DOHH2 (cell line): ENCODE data around the gene C20orf96.
A peak's percentile ranks its signal among the peaks of the same experiment; 100 is the strongest.

Experiments used
- H3F3A ChIP-seq: fragments of 200-600 bp; sonication (generic), shearing (Covaris generic); 2 replicates; pipeline ENCODE4 v1.6.0; 2016; ENCODE audit warnings: antibody characterized with exemption, mild to moderate bottlenecking; ENCODE audit not compliant: control insufficient read depth, insufficient read depth
- H3K27ac ChIP-seq: fragments of 200-600 bp; sonication (generic); 2 replicates; pipeline ENCODE4 v1.5.1; 2014; ENCODE audit warnings: low read depth, mild to moderate bottlenecking, low read length, moderate library complexity
- H3K27me3 ChIP-seq: fragments of 200-600 bp; sonication (generic); 2 replicates; pipeline ENCODE4 v1.6.1; 2014; ENCODE audit warnings: mild to moderate bottlenecking, low read length, mixed read lengths; ENCODE audit not compliant: control insufficient read depth
- H3K36me3 ChIP-seq: fragments of 200-600 bp; sonication (generic); 2 replicates; pipeline ENCODE4 v1.6.1; 2014; ENCODE audit warnings: mild to moderate bottlenecking, low read length, moderate library complexity, mixed read lengths; ENCODE audit not compliant: control insufficient read depth
- H3K4me1 ChIP-seq: fragments of 200-600 bp; sonication (generic); 2 replicates; pipeline ENCODE4 v1.6.1; 2014; ENCODE audit warnings: mild to moderate bottlenecking, low read length, mixed read lengths; ENCODE audit not compliant: control insufficient read depth
- H3K4me2 ChIP-seq: fragments of 200-600 bp; sonication (generic); 2 replicates; pipeline ENCODE4 v1.6.0; 2014; ENCODE audit warnings: mild to moderate bottlenecking, low read length, moderate library complexity
- H3K4me3 ChIP-seq: fragments of 200-600 bp; sonication (generic); 2 replicates; pipeline ENCODE4 v1.5.1; 2014; ENCODE audit warnings: mild to moderate bottlenecking, low read length, mixed read lengths
- H3K79me2 ChIP-seq: fragments of 200-600 bp; sonication (generic); 2 replicates; pipeline ENCODE4 v1.6.1; 2014; ENCODE audit warnings: mild to moderate bottlenecking, low read length, mixed read lengths; ENCODE audit not compliant: control insufficient read depth
- H3K9me2 ChIP-seq: fragments of 200-600 bp; sonication (generic); replicated peaks from 2 replicates; pipeline ENCODE4 v1.6.1; 2014; ENCODE audit warnings: mild to moderate bottlenecking, low read length, mixed read lengths; ENCODE audit not compliant: control insufficient read depth
- H3K9me3 ChIP-seq: fragments of 200-600 bp; sonication (generic); 2 replicates; pipeline ENCODE4 v1.6.1; 2014; ENCODE audit warnings: antibody characterized with exemption, low read length, mixed read lengths; ENCODE audit not compliant: control insufficient read depth, insufficient read depth
- H4K20me1 ChIP-seq: fragments of 200-600 bp; sonication (generic); 2 replicates; pipeline ENCODE4 v1.6.0; 2014; ENCODE audit warnings: low read depth, mild to moderate bottlenecking, antibody characterized with exemption, low read length, moderate library complexity; ENCODE audit not compliant: control insufficient read depth, insufficient read depth
- EZH2phosphoT487 ChIP-seq: fragments of 200-600 bp; sonication (generic); IDR thresholded peaks from 2 replicates; pipeline ENCODE4 v1.6.1; 2017; ENCODE audit warnings: borderline replicate concordance, mild to moderate bottlenecking, antibody characterized with exemption, low read length, moderate library complexity, mixed read lengths
- TF ChIP-seq, protein P1 (sequence below): fragments of 200-600 bp; sonication (generic); IDR thresholded peaks from one replicate; pipeline ENCODE4 v1.5.1; 2014; ENCODE audit warnings: antibody characterized with exemption, mild to moderate bottlenecking, low read depth, low read length; ENCODE audit not compliant: poor library complexity, severe bottlenecking

Gene C20orf96

DNA sequence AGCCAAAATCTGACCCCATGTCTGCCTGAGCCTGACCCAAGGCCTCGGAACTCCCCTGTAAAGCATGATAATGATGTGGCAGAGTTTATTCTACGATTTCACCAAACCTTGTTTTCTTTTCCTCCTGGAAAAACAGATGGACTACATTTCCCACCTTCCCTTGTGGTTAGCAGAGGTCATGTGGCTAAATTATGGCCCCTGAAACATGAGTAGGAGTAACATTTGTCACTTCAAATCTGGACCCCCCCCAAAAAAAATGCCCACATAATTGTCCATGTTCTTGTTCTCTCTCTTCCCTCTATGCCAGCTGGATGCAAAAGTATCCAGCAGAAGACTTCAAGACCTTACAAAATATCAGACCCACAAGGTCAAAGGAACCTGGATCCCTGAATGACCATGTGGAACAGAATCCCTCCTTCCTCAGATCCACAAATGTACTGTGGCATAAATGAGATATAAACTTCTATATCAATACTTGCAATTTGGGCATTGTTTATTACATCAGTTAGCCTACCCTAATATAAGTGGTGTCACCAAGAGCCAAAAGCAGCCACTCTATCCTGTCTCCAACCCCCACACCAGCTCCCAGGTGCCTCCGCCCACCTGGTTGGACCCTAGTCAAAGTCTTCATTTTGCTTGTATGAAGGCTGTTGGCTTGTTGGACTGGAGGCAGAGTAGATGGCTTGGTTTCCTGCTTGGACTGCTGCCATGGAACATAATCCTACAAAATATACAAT, 1.4 kb downstream of the C20orf96 start:
- Histone ChIP-seq H3K9me3 (no peaks in the 10 kb centered on the region), H3K27me3 (no peaks in the 10 kb centered on the region), H3K4me3 (peak overlapping the region; percentile 87), H3K9me2 (no peaks in the 10 kb centered on the region), H3K4me2 (peak overlapping the region; percentile 82), H3K79me2 (peaks cover 11% of the 10 kb centered on the region), H3F3A (peaks cover 7% of the 10 kb centered on the region; the same call in 1 of the 2 replicates), H4K20me1 (no peaks in the 10 kb centered on the region), H3K27ac (no peak overlapping the region), H3K4me1 (peaks cover 27% of the 10 kb centered on the region), H3K36me3 (no peaks in the 10 kb centered on the region)
- TF ChIP-seq EZH2phosphoT487, result no peak
- TF ChIP-seq, protein P1, sequence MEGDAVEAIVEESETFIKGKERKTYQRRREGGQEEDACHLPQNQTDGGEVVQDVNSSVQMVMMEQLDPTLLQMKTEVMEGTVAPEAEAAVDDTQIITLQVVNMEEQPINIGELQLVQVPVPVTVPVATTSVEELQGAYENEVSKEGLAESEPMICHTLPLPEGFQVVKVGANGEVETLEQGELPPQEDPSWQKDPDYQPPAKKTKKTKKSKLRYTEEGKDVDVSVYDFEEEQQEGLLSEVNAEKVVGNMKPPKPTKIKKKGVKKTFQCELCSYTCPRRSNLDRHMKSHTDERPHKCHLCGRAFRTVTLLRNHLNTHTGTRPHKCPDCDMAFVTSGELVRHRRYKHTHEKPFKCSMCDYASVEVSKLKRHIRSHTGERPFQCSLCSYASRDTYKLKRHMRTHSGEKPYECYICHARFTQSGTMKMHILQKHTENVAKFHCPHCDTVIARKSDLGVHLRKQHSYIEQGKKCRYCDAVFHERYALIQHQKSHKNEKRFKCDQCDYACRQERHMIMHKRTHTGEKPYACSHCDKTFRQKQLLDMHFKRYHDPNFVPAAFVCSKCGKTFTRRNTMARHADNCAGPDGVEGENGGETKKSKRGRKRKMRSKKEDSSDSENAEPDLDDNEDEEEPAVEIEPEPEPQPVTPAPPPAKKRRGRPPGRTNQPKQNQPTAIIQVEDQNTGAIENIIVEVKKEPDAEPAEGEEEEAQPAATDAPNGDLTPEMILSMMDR, result no peak

DNA sequence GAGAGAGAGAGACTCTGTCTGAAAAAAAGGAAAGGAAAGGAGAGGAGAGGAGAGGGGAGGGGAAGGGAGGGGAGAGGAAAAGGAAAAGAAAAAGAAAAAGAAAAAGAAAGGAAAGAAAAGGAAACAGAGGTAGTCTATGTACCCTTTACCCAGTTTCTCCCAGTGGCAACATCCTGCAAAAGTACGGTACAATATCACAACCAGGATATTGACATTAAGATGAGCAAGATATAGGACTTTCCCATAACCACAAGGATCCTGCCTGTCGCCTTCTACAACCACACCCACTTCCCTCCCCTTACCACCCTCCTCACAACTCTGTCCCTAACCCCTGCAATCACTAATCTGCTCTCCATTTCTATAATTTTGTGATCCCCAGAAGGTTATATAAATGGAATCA, 4.0 kb downstream of the C20orf96 start:
- no peak overlapping the region for H3K4me2 ChIP-seq
- H3K27me3 ChIP-seq, result no peaks in the 10 kb centered on the region
- H3K4me1 ChIP-seq, result peaks cover 20% of the 10 kb centered on the region
- H3F3A ChIP-seq, result no peaks in the 10 kb centered on the region
- H3K27ac ChIP-seq, result no peak overlapping the region
- no peaks in the 10 kb centered on the region for H3K9me3 ChIP-seq
- H3K9me2 ChIP-seq, result no peaks in the 10 kb centered on the region
- H3K36me3 ChIP-seq, result no peaks in the 10 kb centered on the region
- H3K4me3 ChIP-seq, result no peak overlapping the region
- TF ChIP-seq, protein P1, result no peak
- TF ChIP-seq EZH2phosphoT487, result no peak
- peaks cover 11% of the 10 kb centered on the region for H3K79me2 ChIP-seq
- H4K20me1 ChIP-seq, result no peaks in the 10 kb centered on the region

DNA sequence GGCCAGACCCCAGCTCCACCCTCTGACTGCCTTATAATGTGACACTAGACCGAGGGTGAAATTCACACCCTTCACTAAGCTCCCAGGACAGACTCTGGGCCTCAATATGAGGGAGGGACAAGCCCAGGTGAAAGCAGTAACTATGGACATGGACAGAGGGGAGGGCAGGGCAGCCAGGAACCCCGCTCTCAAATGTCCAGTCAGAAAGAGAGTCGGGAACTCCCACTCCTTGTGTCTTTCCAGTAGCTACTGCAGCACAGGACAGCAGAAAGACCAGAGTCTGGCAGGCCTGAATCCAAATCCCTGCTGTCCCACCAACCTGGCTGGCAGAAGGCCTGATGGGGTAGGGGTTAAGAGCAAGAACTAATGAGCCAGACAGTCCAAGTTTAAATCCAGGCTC, 6.4 kb downstream of the C20orf96 start:
- H3K27me3 ChIP-seq, result no peaks in the 10 kb centered on the region
- no peak overlapping the region for H3K4me2 ChIP-seq
- no peak overlapping the region for H3K4me3 ChIP-seq
- no peaks in the 10 kb centered on the region for H3K36me3 ChIP-seq
- H3K9me3 ChIP-seq, result no peaks in the 10 kb centered on the region
- H3K79me2 ChIP-seq, result peaks cover 1% of the 10 kb centered on the region; the same call in 1 of the 2 replicates
- H3K4me1 ChIP-seq, result peaks cover 3% of the 10 kb centered on the region
- H3F3A ChIP-seq, result no peaks in the 10 kb centered on the region
- no peaks in the 10 kb centered on the region for H4K20me1 ChIP-seq
- no peak overlapping the region for H3K27ac ChIP-seq
- no peaks in the 10 kb centered on the region for H3K9me2 ChIP-seq
- TF ChIP-seq, protein P1, result no peak
- no peak for TF ChIP-seq EZH2phosphoT487
